ENCODE results near the gene CFAP45.

DNA sequence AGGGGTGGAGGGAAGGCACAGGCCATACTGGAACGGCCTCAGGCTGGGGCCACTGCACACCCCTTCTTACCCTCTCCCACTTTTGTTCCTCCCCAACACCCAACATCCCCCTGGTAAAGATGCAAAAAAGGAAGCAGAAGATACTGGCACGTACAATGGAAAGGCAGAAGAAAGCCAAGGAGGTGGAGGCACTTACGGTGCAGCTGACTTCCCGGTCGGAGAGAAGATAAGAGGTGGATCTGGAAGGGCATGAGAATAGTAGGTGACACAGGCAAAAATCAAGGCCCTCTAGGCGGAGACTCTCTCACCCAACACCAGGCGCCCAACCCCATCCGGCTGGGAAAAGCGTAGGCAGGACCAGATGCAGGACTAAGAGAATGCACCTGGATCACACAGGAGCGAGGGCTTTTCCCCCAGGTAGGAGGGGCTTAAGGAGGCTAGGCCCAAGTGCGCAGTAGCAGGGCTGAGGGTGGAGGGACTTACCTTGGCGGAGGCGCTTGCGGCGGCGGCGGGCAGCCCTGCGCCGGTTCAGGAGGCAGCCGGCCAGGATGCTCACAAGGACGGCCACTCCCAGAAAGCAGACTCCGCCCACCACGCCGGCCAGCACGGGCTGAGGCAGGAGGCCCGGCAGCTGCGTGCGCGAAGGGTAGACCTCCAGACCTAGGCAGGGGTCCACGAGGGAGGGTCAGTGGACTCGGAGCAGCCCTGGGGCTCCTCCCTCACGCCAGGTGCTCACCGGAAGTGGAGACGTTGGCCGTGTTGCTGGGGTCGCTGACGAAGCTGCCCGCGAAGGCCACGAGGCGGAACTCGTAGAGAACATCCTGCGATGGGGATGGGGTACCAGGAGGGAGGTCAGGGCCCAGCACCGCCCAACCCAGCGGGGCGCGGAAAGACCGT is 29.4 kb upstream of the CFAP45 start:
- TF ChIP-seq CTCF (IDR thresholded peaks at IDR 0.05; ENCODE audit: poor library complexity): no peak
- TF ChIP-seq EZH2 (IDR thresholded peaks at IDR 0.05; ENCODE audit: borderline replicate concordance): no peak
- TF ChIP-seq EZH2phosphoT487 (IDR thresholded peaks at IDR 0.05; ENCODE audit: low read depth, severe bottlenecking, unreplicated experiment): no peak
